ENCODE measurements around the gene AFF3. TPM values are rescaled to one million over a fixed set of nuclear protein-coding genes. Genes with fewer than 3 reads are reported as not detected.

AFF3 gene
- total and polyA plus RNA-seq, 12 donors, result 0.39 to 16.9 (median 7.0) TPM

- DNase-seq, result no peak
- no peaks in the 10 kb centered on the region for H3K27me3 ChIP-seq
- no peak overlapping the region for H3K4me3 ChIP-seq
- WGBS, 2 donors, result 83 to 87% methylated on average over 2 of the region's 2 CpGs
- H3K36me3 ChIP-seq, result no peaks in the 10 kb centered on the region
- TF ChIP-seq CTCF (IDR thresholded peaks at IDR 0.05), result no peak
- H3K4me1 ChIP-seq, result peaks cover 0 to 34% (median 16%) of the 10 kb centered on the region in 9 donors
- ATAC-seq, result no peak
- intact Hi-C loops (cut with DNase I), result no loop called here
- no peaks in the 10 kb centered on the region for H3K9me3 ChIP-seq
- no peak overlapping the region for H3K27ac ChIP-seq
Observed at GRCh38 chr2:99863903-99864270, 278.5 kb downstream of the AFF3 start.

GRCh38 chr2:99863236-99863902, 279.0 kb downstream of the AFF3 start:
- H3K27me3 ChIP-seq, result no peaks in the 10 kb centered on the region
- no peaks in the 10 kb centered on the region for H3K9me3 ChIP-seq
- no peak overlapping the region for H3K27ac ChIP-seq
- intact Hi-C loops (cut with DNase I), result no loop called here
- 96 to 99% methylated on average over 4 of the region's 4 CpGs for WGBS, 2 donors
- TF ChIP-seq CTCF (IDR thresholded peaks at IDR 0.05), result no peak
- H3K36me3 ChIP-seq, result no peaks in the 10 kb centered on the region
- ATAC-seq (no peak), DNase-seq (no peak)
- H3K4me1 ChIP-seq, result peaks cover 0 to 34% (median 16%) of the 10 kb centered on the region in 9 donors
- H3K4me3 ChIP-seq, result no peak overlapping the region

- DNase-seq, result no peak
- no peaks in the 10 kb centered on the region for H3K27me3 ChIP-seq
- 43 to 51% methylated on average over 3 of the region's 3 CpGs for WGBS, 2 donors
Observed at GRCh38 chr2:99862566-99862965, 279.8 kb downstream of the AFF3 start.

GRCh38 chr2:99861376-99861760, 281.0 kb downstream of the AFF3 start:
- H3K27me3 ChIP-seq, result no peaks in the 10 kb centered on the region
- intact Hi-C loops (cut with DNase I), result no loop called here
- DNase-seq (no peak), ATAC-seq (no peak)
- TF ChIP-seq CTCF (IDR thresholded peaks at IDR 0.05), result no peak
- H3K4me1 ChIP-seq, result peaks cover 0 to 34% (median 16%) of the 10 kb centered on the region in 9 donors
- H3K9me3 ChIP-seq, result peaks cover 0 to 2% (median 0%) of the 10 kb centered on the region in 11 donors
- no peak overlapping the region for H3K4me3 ChIP-seq
- no peak overlapping the region for H3K27ac ChIP-seq
- 53 to 61% methylated on average over 2 of the region's 2 CpGs for WGBS, 2 donors
- H3K36me3 ChIP-seq, result no peaks in the 10 kb centered on the region

More at GRCh38 chr2:99862566-99862965, 279.8 kb downstream of the AFF3 start:
- Histone ChIP-seq H3K27ac (no peak overlapping the region), H3K9me3 (no peaks in the 10 kb centered on the region), H3K36me3 (no peaks in the 10 kb centered on the region), H3K4me1 (peaks cover 0 to 34% (median 16%) of the 10 kb centered on the region in 9 donors), H3K4me3 (no peak overlapping the region)
- intact Hi-C loops (cut with DNase I), result no loop called here
- no peak for ATAC-seq
- TF ChIP-seq CTCF (IDR thresholded peaks at IDR 0.05), result no peak
